HepG2 (cell line): ENCODE results near the gene S100P. TPM values are rescaled to one million over a fixed set of nuclear protein-coding genes. Genes with fewer than 3 reads are reported as not detected.

Source experiments
- CTCF ChIP-seq: sonication (generic); formaldehyde crosslinking; IDR thresholded peaks from 2 replicates; pipeline ENCODE4 v1.5.0; 2020; ENCODE audit warnings: mild to moderate bottlenecking, missing genetic modification reagents, moderate library complexity
- FUBP1 ChIP-seq: sonication (generic); formaldehyde crosslinking; IDR thresholded peaks from 2 replicates; pipeline ENCODE4 v1.5.1; 2020; ENCODE audit warnings: missing genetic modification reagents, mild to moderate bottlenecking, borderline replicate concordance
- GABPB1 ChIP-seq: IDR thresholded peaks from 2 replicates; pipeline ENCODE4 v1.6.1; 2016; ENCODE audit warnings: mild to moderate bottlenecking, missing genetic modification reagents, moderate library complexity, missing compliant biosample characterization
- GATAD1 ChIP-seq: IDR thresholded peaks from 2 replicates; pipeline ENCODE4 v1.6.1; 2016; ENCODE audit warnings: missing genetic modification reagents, missing compliant biosample characterization
- HMG20A ChIP-seq: IDR thresholded peaks from 2 replicates; pipeline ENCODE4 v1.6.1; 2016; ENCODE audit warnings: borderline replicate concordance
- HNF4A ChIP-seq: sonication (generic); formaldehyde crosslinking; IDR thresholded peaks from 2 replicates; pipeline ENCODE4 v1.4.0; 2020; ENCODE audit warnings: missing genetic modification reagents
- MLX ChIP-seq: IDR thresholded peaks from 2 replicates; pipeline ENCODE4 v1.6.1; 2016
- SALL1 ChIP-seq: sonication (generic); formaldehyde crosslinking; IDR thresholded peaks from 2 replicates; pipeline ENCODE4 v1.8.0; 2022; ENCODE audit warnings: mild to moderate bottlenecking, missing genetic modification reagents
- SNAPC4 ChIP-seq: sonication (generic); formaldehyde crosslinking; IDR thresholded peaks from 2 replicates; pipeline ENCODE4 v1.4.0; 2020; ENCODE audit warnings: mild to moderate bottlenecking, missing genetic modification reagents
- ZBTB3 ChIP-seq: sonication (generic); formaldehyde crosslinking; IDR thresholded peaks from 2 replicates; pipeline ENCODE4 v1.4.0; 2020; ENCODE audit warnings: low read depth, mild to moderate bottlenecking, moderate library complexity, missing genetic modification reagents, borderline replicate concordance
- ZBTB44 ChIP-seq: sonication (generic); formaldehyde crosslinking; IDR thresholded peaks from 2 replicates; pipeline ENCODE4 v1.4.0; 2020; ENCODE audit warnings: missing genetic modification reagents
- ZNF143 ChIP-seq: sonication (generic); formaldehyde crosslinking; IDR thresholded peaks from 2 replicates; pipeline ENCODE4 v1.4.0; 2020; ENCODE audit warnings: missing genetic modification reagents
- ZNF503 ChIP-seq: sonication (generic); formaldehyde crosslinking; IDR thresholded peaks from 2 replicates; pipeline ENCODE4 v1.4.0; 2020; ENCODE audit warnings: missing genetic modification reagents
- ZNF513 ChIP-seq: sonication (generic); formaldehyde crosslinking; conservative IDR thresholded peaks from 2 replicates; pipeline ENCODE4 v1.5.0; 2020; ENCODE audit warnings: missing genetic modification reagents
- polyA plus RNA-seq, 8 experiments: library from polyadenylated mRNA; depleted of rRNA in 3 of 8; stranded (reverse) in 7 of 8; unstranded in 1 of 8; fragments of >200 nt; fragmentation: Illumina TruSeq in 4 of 8; extraction: Trizol in 4 of 8; gene quantifications; 2 replicates each; pipeline versions ENCODE4 v1.2.1 to v1.2.3, GENCODE V29; 2011 to 2016; ENCODE audit warnings: low read depth in 4 of 8, missing spikeins in 1 of 8, mixed read lengths in 1 of 8; ENCODE audit not compliant: insufficient read depth in 1 of 8
- total RNA-seq, 5 experiments: library from RNA; depleted of rRNA; stranded (reverse); fragments of >200 nt; fragmentation: Illumina TruSeq; extraction: Trizol; gene quantifications; 2 replicates each; pipeline ENCODE4 v1.2.3, GENCODE V29; 2016; ENCODE audit warnings: low read depth in 1 of 5

S100P gene
- total and polyA plus RNA-seq, 2 of the 13 experiments (the other 11 are each of a cell fraction or from before 2014, with no cell fraction given), result 278 to 1,649 TPM

GRCh38 chr4:6647582-6648230 is 46.0 kb upstream of the S100P start (continued):
- no peak for TF ChIP-seq ZNF503
- no peak for TF ChIP-seq GATAD1 (CRISPR knock-in tag)
- TF ChIP-seq GABPB1 (CRISPR knock-in tag), result peak; percentile 41; the same call in 1 of the 2 replicates
- no peak for TF ChIP-seq ZBTB3
- TF ChIP-seq ZNF513 (CRISPR knock-in tag), result no peak
- no peak for TF ChIP-seq ZNF143 (CRISPR knock-in tag)
- peak; percentile 84 for TF ChIP-seq MLX
- TF ChIP-seq CTCF (CRISPR knock-in tag), result peak; percentile 58
- TF ChIP-seq ZBTB44 (CRISPR knock-in tag), result no peak
- TF ChIP-seq SALL1, result peak; percentile 52
- no peak for TF ChIP-seq HNF4A (CRISPR knock-in tag)
- no peak for TF ChIP-seq SNAPC4 (CRISPR knock-in tag)
- TF ChIP-seq FUBP1 (CRISPR knock-in tag), result no peak
- TF ChIP-seq HMG20A (CRISPR knock-in tag), result 0 out of 2 replicates have a peak, but pooled peaks have one; percentile 26
